Measurements from ENCODE around the gene LRRC71. TPM values are rescaled to one million over a fixed set of nuclear protein-coding genes. Genes with fewer than 3 reads are reported as not detected.

Gene LRRC71
- total and polyA plus RNA-seq, 2 of the 13 experiments (the other 11 are each of a cell fraction or from before 2014, with no cell fraction given): not detected

DNA sequence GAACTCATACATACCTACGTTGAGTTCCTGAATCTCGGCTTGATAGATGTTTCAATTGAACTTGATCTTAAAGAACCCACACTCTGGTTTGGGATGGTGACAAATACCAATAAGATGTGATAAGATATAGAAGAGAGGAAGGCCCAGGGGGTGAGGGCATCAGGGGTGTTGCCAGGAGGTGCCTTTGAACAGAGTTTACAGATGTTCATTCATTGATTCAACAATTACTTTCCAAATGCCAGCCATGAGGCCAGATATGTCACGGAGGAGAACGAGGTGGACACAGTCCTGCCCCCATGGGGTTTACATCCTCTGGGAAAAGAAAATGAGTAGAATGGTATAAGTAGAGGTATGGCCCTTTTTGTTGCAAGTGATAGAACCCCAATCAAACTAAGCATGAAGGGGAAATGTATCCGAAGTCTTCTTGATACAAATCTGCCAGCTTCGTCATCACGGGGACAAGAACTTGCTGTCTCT lies 659 bp downstream of the LRRC71 start:
- H3K4me2 ChIP-seq (ENCODE audit: low read depth, low read length): no peak overlapping the region
- POLR2A ChIA-PET: no interaction called here
- H3K79me2 ChIP-seq (ENCODE audit: insufficient read depth, low read length): no peaks in the 10 kb centered on the region
- intact Hi-C loops (cut with micrococcal nuclease; ENCODE audit: unreplicated experiment) (no loop called here), in situ Hi-C loops (cut with HindIII; ENCODE audit: extremely low pct_ligation_motif_present, low pct_unique_long_range_greater_than_20kb) (loop anchor here (10.0 kb wide), 1 partner anchor 226 kb away; no protein-coding TSS in a partner anchor)
- H3K9ac ChIP-seq (ENCODE audit: insufficient read depth, low read depth, low read length): no peak overlapping the region
- no TSS peak for BruUV-seq (replicated peaks)
- no peak overlapping the region for H3K4me3 ChIP-seq (replicated peaks in 1 of 3; ENCODE audit: insufficient read depth in 1 of 3, low read depth in 2 of 3, low read length in 3 of 3)
- FAIRE-seq: no peak
- CTCF ChIA-PET (ENCODE audit: low intra/inter-chr PET ratio, low total read pairs): interaction anchor here (0.8 to 2.7 kb wide), 3 partner anchors 11 to 29 kb away, joined by 3 to 23 read pairs (median 6); partner anchors contain the start of gene PEAR1
- 45% methylated on average over 7 of the region's 7 CpGs for WGBS (ENCODE audit: low lambda C conversion rate)
- peaks cover 23 to 64% of the 10 kb centered on the region in 2 experiments for H3K27me3 ChIP-seq (ENCODE audit: control insufficient read depth in 1 of 2, insufficient read depth in 2 of 2, low read length in 2 of 2)
- no peaks in the 10 kb centered on the region for H3K36me3 ChIP-seq (replicated peaks in 1 of 2; ENCODE audit: control insufficient read depth in 1 of 2, insufficient read depth in 2 of 2, low read length in 2 of 2)
- no peak for DNase-seq (ENCODE audit: low spot score)
- H4K20me1 ChIP-seq (ENCODE audit: insufficient read depth, low read length): 0 out of 2 replicates have a peak, but pooled peaks cover 2% of the 10 kb centered on the region
- H3K4me1 ChIP-seq (ENCODE audit: insufficient read depth, low read length): peaks cover 9% of the 10 kb centered on the region; the same call in 1 of the 2 replicates
- no peak for TF ChIP-seq SRF (IDR thresholded peaks at IDR 0.05; ENCODE audit: low read depth, low read length)
- no peak for TF ChIP-seq KLF15 (CRISPR knock-in tag; IDR thresholded peaks at IDR 0.05; ENCODE audit: borderline replicate concordance)
- no peak for TF ChIP-seq TCF12 (IDR thresholded peaks at IDR 0.05)
- TF ChIP-seq TCF12 (CRISPR knock-in tag; IDR thresholded peaks at IDR 0.05): no peak
- TF ChIP-seq ZNF615 (CRISPR knock-in tag; IDR thresholded peaks at IDR 0.05; ENCODE audit: borderline replicate concordance): no peak
- no peak for TF ChIP-seq ZNF354B (CRISPR knock-in tag; IDR thresholded peaks at IDR 0.05)
- no peak for TF ChIP-seq ZNF776 (CRISPR knock-in tag; IDR thresholded peaks at IDR 0.05)
- TF ChIP-seq, protein P1, sequence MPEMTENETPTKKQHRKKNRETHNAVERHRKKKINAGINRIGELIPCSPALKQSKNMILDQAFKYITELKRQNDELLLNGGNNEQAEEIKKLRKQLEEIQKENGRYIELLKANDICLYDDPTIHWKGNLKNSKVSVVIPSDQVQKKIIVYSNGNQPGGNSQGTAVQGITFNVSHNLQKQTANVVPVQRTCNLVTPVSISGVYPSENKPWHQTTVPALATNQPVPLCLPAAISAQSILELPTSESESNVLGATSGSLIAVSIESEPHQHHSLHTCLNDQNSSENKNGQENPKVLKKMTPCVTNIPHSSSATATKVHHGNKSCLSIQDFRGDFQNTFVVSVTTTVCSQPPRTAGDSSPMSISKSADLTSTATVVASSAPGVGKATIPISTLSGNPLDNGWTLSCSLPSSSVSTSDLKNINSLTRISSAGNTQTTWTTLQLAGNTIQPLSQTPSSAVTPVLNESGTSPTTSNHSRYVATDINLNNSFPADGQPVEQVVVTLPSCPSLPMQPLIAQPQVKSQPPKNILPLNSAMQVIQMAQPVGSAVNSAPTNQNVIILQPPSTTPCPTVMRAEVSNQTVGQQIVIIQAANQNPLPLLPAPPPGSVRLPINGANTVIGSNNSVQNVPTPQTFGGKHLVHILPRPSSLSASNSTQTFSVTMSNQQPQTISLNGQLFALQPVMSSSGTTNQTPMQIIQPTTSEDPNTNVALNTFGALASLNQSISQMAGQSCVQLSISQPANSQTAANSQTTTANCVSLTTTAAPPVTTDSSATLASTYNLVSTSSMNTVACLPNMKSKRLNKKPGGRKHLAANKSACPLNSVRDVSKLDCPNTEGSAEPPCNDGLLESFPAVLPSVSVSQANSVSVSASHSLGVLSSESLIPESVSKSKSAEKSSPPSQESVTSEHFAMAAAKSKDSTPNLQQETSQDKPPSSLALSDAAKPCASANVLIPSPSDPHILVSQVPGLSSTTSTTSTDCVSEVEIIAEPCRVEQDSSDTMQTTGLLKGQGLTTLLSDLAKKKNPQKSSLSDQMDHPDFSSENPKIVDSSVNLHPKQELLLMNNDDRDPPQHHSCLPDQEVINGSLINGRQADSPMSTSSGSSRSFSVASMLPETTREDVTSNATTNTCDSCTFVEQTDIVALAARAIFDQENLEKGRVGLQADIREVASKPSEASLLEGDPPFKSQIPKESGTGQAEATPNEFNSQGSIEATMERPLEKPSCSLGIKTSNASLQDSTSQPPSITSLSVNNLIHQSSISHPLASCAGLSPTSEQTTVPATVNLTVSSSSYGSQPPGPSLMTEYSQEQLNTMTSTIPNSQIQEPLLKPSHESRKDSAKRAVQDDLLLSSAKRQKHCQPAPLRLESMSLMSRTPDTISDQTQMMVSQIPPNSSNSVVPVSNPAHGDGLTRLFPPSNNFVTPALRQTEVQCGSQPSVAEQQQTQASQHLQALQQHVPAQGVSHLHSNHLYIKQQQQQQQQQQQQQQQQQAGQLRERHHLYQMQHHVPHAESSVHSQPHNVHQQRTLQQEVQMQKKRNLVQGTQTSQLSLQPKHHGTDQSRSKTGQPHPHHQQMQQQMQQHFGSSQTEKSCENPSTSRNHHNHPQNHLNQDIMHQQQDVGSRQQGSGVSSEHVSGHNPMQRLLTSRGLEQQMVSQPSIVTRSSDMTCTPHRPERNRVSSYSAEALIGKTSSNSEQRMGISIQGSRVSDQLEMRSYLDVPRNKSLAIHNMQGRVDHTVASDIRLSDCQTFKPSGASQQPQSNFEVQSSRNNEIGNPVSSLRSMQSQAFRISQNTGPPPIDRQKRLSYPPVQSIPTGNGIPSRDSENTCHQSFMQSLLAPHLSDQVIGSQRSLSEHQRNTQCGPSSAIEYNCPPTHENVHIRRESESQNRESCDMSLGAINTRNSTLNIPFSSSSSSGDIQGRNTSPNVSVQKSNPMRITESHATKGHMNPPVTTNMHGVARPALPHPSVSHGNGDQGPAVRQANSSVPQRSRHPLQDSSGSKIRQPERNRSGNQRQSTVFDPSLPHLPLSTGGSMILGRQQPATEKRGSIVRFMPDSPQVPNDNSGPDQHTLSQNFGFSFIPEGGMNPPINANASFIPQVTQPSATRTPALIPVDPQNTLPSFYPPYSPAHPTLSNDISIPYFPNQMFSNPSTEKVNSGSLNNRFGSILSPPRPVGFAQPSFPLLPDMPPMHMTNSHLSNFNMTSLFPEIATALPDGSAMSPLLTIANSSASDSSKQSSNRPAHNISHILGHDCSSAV (CRISPR knock-in tag; IDR thresholded peaks at IDR 0.05; ENCODE audit: borderline replicate concordance): no peak
- TF ChIP-seq, protein P2, sequence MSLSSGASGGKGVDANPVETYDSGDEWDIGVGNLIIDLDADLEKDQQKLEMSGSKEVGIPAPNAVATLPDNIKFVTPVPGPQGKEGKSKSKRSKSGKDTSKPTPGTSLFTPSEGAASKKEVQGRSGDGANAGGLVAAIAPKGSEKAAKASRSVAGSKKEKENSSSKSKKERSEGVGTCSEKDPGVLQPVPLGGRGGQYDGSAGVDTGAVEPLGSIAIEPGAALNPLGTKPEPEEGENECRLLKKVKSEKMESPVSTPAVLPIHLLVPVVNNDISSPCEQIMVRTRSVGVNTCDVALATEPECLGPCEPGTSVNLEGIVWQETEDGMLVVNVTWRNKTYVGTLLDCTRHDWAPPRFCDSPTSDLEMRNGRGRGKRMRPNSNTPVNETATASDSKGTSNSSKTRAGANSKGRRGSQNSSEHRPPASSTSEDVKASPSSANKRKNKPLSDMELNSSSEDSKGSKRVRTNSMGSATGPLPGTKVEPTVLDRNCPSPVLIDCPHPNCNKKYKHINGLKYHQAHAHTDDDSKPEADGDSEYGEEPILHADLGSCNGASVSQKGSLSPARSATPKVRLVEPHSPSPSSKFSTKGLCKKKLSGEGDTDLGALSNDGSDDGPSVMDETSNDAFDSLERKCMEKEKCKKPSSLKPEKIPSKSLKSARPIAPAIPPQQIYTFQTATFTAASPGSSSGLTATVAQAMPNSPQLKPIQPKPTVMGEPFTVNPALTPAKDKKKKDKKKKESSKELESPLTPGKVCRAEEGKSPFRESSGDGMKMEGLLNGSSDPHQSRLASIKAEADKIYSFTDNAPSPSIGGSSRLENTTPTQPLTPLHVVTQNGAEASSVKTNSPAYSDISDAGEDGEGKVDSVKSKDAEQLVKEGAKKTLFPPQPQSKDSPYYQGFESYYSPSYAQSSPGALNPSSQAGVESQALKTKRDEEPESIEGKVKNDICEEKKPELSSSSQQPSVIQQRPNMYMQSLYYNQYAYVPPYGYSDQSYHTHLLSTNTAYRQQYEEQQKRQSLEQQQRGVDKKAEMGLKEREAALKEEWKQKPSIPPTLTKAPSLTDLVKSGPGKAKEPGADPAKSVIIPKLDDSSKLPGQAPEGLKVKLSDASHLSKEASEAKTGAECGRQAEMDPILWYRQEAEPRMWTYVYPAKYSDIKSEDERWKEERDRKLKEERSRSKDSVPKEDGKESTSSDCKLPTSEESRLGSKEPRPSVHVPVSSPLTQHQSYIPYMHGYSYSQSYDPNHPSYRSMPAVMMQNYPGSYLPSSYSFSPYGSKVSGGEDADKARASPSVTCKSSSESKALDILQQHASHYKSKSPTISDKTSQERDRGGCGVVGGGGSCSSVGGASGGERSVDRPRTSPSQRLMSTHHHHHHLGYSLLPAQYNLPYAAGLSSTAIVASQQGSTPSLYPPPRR (CRISPR knock-in tag; IDR thresholded peaks at IDR 0.05; ENCODE audit: borderline replicate concordance): no peak
- no peak for TF ChIP-seq SRSF9 (IDR thresholded peaks at IDR 0.05; ENCODE audit: borderline replicate concordance, insufficient read depth, low read depth, low read length, poor library complexity, severe bottlenecking)
- H3K9me3 ChIP-seq (ENCODE audit: low read length): no peaks in the 10 kb centered on the region
- no peak for ATAC-seq
- no peak overlapping the region for H3K27ac ChIP-seq (ENCODE audit: extremely low read length, insufficient read depth, low read length)
- no peak overlapping the region for H2AFZ ChIP-seq (ENCODE audit: low read length)

Data from HepG2 (cell line).